ENCODE data around the gene MTHFSD. TPM values are rescaled to one million over a fixed set of nuclear protein-coding genes. Genes with fewer than 3 reads are reported as not detected.

MTHFSD gene
- polyA plus RNA-seq, 1 of the 3 experiments (the other 2 are of a cell fraction): 15.6 TPM

- 87% methylated on average over 8 of the region's 8 CpGs for WGBS (ENCODE audit: low lambda C conversion rate)
- POLR2A ChIA-PET: no interaction called here
Measured at GRCh38 chr16:86546638-86547013, 8.4 kb downstream of the MTHFSD start.

GRCh38 chr16:86545954-86546637 is 8.9 kb downstream of the MTHFSD start:
- no peak overlapping the region for H3K4me2 ChIP-seq
- WGBS (ENCODE audit: low lambda C conversion rate): 93% methylated on average over 19 of the region's 19 CpGs
- TF ChIP-seq TEAD4 (IDR thresholded peaks at IDR 0.05; ENCODE audit: borderline replicate concordance, insufficient read depth) (no peak), REST (IDR thresholded peaks at IDR 0.05; ENCODE audit: low read depth, low read length) (no peak), POLR2AphosphoS5 (IDR thresholded peaks at IDR 0.05; ENCODE audit: low read depth, low read length) (no peak), SMC3 (IDR thresholded peaks at IDR 0.05; ENCODE audit: low read depth, low read length) (no peak), MXI1 (IDR thresholded peaks at IDR 0.05; ENCODE audit: low read depth, low read length) (no peak), EP300 (IDR thresholded peaks at IDR 0.05; ENCODE audit: borderline replicate concordance in 1 of 2, low read depth in 1 of 2, low read length in 1 of 2) (no peak), JUND (IDR thresholded peaks at IDR 0.05) (no peak), ZBTB33 (IDR thresholded peaks at IDR 0.05; ENCODE audit: borderline replicate concordance, low read depth) (no peak), NRF1 (IDR thresholded peaks at IDR 0.05; ENCODE audit: low read depth, low read length) (no peak), GABPA (IDR thresholded peaks at IDR 0.05; ENCODE audit: low read depth) (no peak), FOSL2 (IDR thresholded peaks at IDR 0.05; ENCODE audit: borderline replicate concordance, low read depth) (no peak), PBX3 (IDR thresholded peaks at IDR 0.05) (no peak)
- no peak overlapping the region for H3K9ac ChIP-seq
- H3K36me3 ChIP-seq (replicated peaks in 1 of 2; ENCODE audit: control insufficient read depth in 1 of 2, insufficient read depth in 2 of 2, low read length in 1 of 2): peaks cover 11 to 66% of the 10 kb centered on the region in 2 experiments
- no peak overlapping the region for H2AFZ ChIP-seq (ENCODE audit: low read depth)
- no peaks in the 10 kb centered on the region for H3K79me2 ChIP-seq (ENCODE audit: insufficient read depth)
- H3F3A ChIP-seq (replicated peaks; ENCODE audit: insufficient read depth): peaks cover 4% of the 10 kb centered on the region
- no peaks in the 10 kb centered on the region for H4K20me1 ChIP-seq (ENCODE audit: insufficient read depth)
- H3K9me2 ChIP-seq: no peaks in the 10 kb centered on the region
- no peaks in the 10 kb centered on the region for H3K9me3 ChIP-seq
- H3K4me1 ChIP-seq (ENCODE audit: control insufficient read depth in 1 of 2, insufficient read depth in 2 of 2, low read depth in 1 of 2, low read length in 1 of 2): no peaks in the 10 kb centered on the region
- POLR2A ChIA-PET: no interaction called here
- no peaks in the 10 kb centered on the region for H3K27me3 ChIP-seq (ENCODE audit: insufficient read depth)
- DNase-seq: no peak
- no peak overlapping the region for H3K4me3 ChIP-seq (ENCODE audit: low read depth in 2 of 2, low read length in 1 of 2)
- CTCF ChIA-PET: interaction anchor here (1.7 kb wide), 1 partner anchor 14 kb away, joined by 4 read pairs; no protein-coding TSS in a partner anchor
- H3K27ac ChIP-seq (ENCODE audit: low read depth in 2 of 2, low read length in 1 of 2): no peak overlapping the region

More at GRCh38 chr16:86546638-86547013, 8.4 kb downstream of the MTHFSD start:
- H2AFZ ChIP-seq (ENCODE audit: low read depth): no peak overlapping the region
- H3K9ac ChIP-seq: no peak overlapping the region
- no peak overlapping the region for H3K4me2 ChIP-seq
- no peak for TF ChIP-seq NRF1 (IDR thresholded peaks at IDR 0.05; ENCODE audit: low read depth, low read length)
- no peak for TF ChIP-seq FOXJ3 (CRISPR knock-in tag; IDR thresholded peaks at IDR 0.05)
- TF ChIP-seq SMC3 (IDR thresholded peaks at IDR 0.05; ENCODE audit: low read depth, low read length): no peak
- peaks cover 4% of the 10 kb centered on the region for H3F3A ChIP-seq (replicated peaks; ENCODE audit: insufficient read depth)
- H3K9me3 ChIP-seq: no peaks in the 10 kb centered on the region
- no peak overlapping the region for H3K27ac ChIP-seq (ENCODE audit: low read depth in 2 of 2, low read length in 1 of 2)
- no peaks in the 10 kb centered on the region for H4K20me1 ChIP-seq (ENCODE audit: insufficient read depth)
- no peaks in the 10 kb centered on the region for H3K79me2 ChIP-seq (ENCODE audit: insufficient read depth)
- no peak for DNase-seq
- H3K4me1 ChIP-seq (ENCODE audit: control insufficient read depth in 1 of 2, insufficient read depth in 2 of 2, low read depth in 1 of 2, low read length in 1 of 2): no peaks in the 10 kb centered on the region
- H3K4me3 ChIP-seq (ENCODE audit: low read depth in 2 of 2, low read length in 1 of 2): no peak overlapping the region
- CTCF ChIA-PET: interaction anchor here (1.7 kb wide), 1 partner anchor 14 kb away, joined by 4 read pairs; no protein-coding TSS in a partner anchor
- H3K27me3 ChIP-seq (ENCODE audit: insufficient read depth): no peaks in the 10 kb centered on the region
- peaks cover 9 to 66% of the 10 kb centered on the region in 2 experiments for H3K36me3 ChIP-seq (replicated peaks in 1 of 2; ENCODE audit: control insufficient read depth in 1 of 2, insufficient read depth in 2 of 2, low read length in 1 of 2)
- H3K9me2 ChIP-seq: no peaks in the 10 kb centered on the region
